Activated CD4-positive, alpha-beta T cell treated with anti-CD3 and anti-CD28 coated beads, Interleukin-2, amount 10 ng/mL, durations not matched to agents 7 days and 5 days (primary cell): ENCODE measurements around the gene ZKSCAN8. TPM values are rescaled to one million over a fixed set of nuclear protein-coding genes. Genes with fewer than 3 reads are reported as not detected.
A peak's percentile ranks its signal among the peaks of the same experiment; 100 is the strongest.

Experiments used
- CTCF ChIA-PET: fragments of 350-600 bp; sonication (Branson Sonifier 250); formaldehyde crosslinking; loops from one replicate; lab custom pipeline; 2021; ENCODE audit warnings: antibody characterized with exemption; lab: Charles Lee
- POLR2A ChIA-PET: fragments of 350-600 bp; sonication (Branson Sonifier 250); formaldehyde crosslinking; loops from one replicate; lab custom pipeline; 2021; ENCODE audit warnings: antibody characterized with exemption; lab: Charles Lee
- DNase-seq: peaks from one replicate; pipeline ENCODE4 v3.0.0-alpha.2; 2020
- H3K27ac Mint-ChIP-seq: one replicate; pipeline ENCODE4 v1.8.0; 2021; ENCODE audit warnings: mild to moderate bottlenecking, moderate library complexity, mixed read lengths
- H3K27me3 Mint-ChIP-seq: one replicate; pipeline ENCODE4 v1.8.0; 2021; ENCODE audit warnings: mixed read lengths
- H3K36me3 Mint-ChIP-seq: one replicate; pipeline ENCODE4 v1.8.0; 2021; ENCODE audit warnings: low read depth, mixed read lengths
- H3K4me1 Mint-ChIP-seq: one replicate; pipeline ENCODE4 v1.8.0; 2021; ENCODE audit warnings: mixed read lengths
- H3K4me3 Mint-ChIP-seq: one replicate; pipeline ENCODE4 v1.8.0; 2021; ENCODE audit warnings: mild to moderate bottlenecking, moderate library complexity, mixed read lengths
- H3K9me3 Mint-ChIP-seq: one replicate; pipeline ENCODE4 v1.8.0; 2021; ENCODE audit warnings: mixed read lengths
- total RNA-seq, 2 experiments: library from RNA; stranded (reverse); gene quantifications; one replicate each; pipeline ENCODE4 v1.2.3, GENCODE V29; 2021

The ZKSCAN8 gene
- total RNA-seq, 2 experiments from 2014 or later: 18.6 to 22.2 TPM

GRCh38 chr6:28124350-28124970, 17.2 kb upstream of the ZKSCAN8 start, which contains the start of gene ZSCAN16:
TSS of gene ZSCAN16 (plus strand) at chr6:28124609. CDS start at chr6:28125444, 835 bp downstream.
- DNase-seq: peak; percentile 73
- H3K27ac Mint-ChIP-seq: peak within 1 kb of the TSS; percentile 95
- H3K4me3 Mint-ChIP-seq: peak within 1 kb of the TSS; percentile 94
- H3K9me3 Mint-ChIP-seq: no peaks in the 10 kb centered on the region
- ChIA-PET POLR2A (interaction anchor here (0.6 to 1.4 kb wide), 2 partner anchors 20 to 251 kb away, joined by 5 read pairs; no protein-coding TSS in a partner anchor), CTCF (interaction anchor here (0.8 to 1.8 kb wide), 5 partner anchors 9 to 236 kb away, joined by 3 to 6 read pairs (median 4); no protein-coding TSS in a partner anchor)
- no peaks in the 10 kb centered on the region for H3K27me3 Mint-ChIP-seq
- peaks cover 38% of the 10 kb centered on the region for H3K36me3 Mint-ChIP-seq
- peaks cover 54% of the 10 kb centered on the region for H3K4me1 Mint-ChIP-seq

GRCh38 chr6:28124971-28125353, 16.7 kb upstream of the ZKSCAN8 start:
- H3K4me1 Mint-ChIP-seq: peaks cover 56% of the 10 kb centered on the region
- DNase-seq: no peak
- H3K4me3 Mint-ChIP-seq: peak overlapping the region; percentile 94
- H3K9me3 Mint-ChIP-seq: no peaks in the 10 kb centered on the region
- no peaks in the 10 kb centered on the region for H3K27me3 Mint-ChIP-seq
- H3K27ac Mint-ChIP-seq: peak overlapping the region; percentile 95
- ChIA-PET CTCF (interaction anchor here (0.8 to 1.8 kb wide), 5 partner anchors 8 to 236 kb away, joined by 3 to 6 read pairs (median 4); no protein-coding TSS in a partner anchor), POLR2A (interaction anchor here (0.5 to 1.4 kb wide), 2 partner anchors 20 to 232 kb away, joined by 3 to 5 read pairs; a partner anchor contains a TSS)
- peaks cover 41% of the 10 kb centered on the region for H3K36me3 Mint-ChIP-seq

DNA sequence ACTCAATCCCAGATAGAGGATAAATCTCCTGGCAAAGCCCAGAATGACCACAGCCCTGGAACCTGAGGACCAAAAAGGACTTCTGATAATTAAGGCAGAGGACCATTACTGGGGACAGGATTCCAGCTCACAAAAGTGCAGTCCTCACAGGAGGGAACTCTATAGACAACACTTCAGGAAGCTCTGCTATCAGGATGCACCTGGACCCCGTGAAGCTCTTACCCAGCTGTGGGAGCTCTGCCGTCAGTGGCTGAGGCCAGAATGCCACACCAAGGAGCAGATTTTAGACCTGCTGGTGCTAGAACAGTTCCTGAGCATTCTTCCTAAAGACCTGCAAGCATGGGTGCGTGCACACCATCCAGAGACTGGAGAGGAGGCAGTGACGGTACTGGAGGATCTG, 16.3 kb upstream of the ZKSCAN8 start:
- H3K4me3 Mint-ChIP-seq: peak overlapping the region; percentile 94
- ChIA-PET POLR2A (interaction anchor here (0.5 kb wide), 1 partner anchor 232 kb away, joined by 3 read pairs; a partner anchor contains a TSS), CTCF (interaction anchor here (1.1 to 1.8 kb wide), 2 partner anchors 20 to 235 kb away, joined by 4 read pairs; no protein-coding TSS in a partner anchor)
- H3K4me1 Mint-ChIP-seq: peaks cover 57% of the 10 kb centered on the region
- peaks cover 41% of the 10 kb centered on the region for H3K36me3 Mint-ChIP-seq
- DNase-seq: no peak
- no peaks in the 10 kb centered on the region for H3K9me3 Mint-ChIP-seq
- H3K27me3 Mint-ChIP-seq: no peaks in the 10 kb centered on the region
- H3K27ac Mint-ChIP-seq: peak overlapping the region; percentile 95

DNA sequence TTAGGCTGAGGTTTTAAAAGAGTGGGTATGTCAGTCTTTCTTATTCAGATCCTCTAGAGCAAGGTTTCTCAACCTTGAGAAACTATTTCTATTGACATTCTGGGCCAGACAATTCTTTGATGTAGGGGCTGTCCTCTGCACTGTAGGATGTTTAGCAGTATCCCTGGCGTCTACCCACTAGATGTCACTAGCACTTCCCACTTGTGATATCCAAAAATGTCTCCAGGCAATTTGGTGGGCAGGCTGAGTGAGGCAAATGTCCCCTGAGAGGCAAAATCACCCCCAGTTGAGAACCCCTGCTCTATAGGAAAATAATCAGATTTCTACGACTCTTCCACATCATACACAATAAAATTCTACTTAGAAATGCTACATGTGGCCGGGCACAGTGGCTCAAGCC, 7.7 kb upstream of the ZKSCAN8 start:
- ChIA-PET POLR2A (no interaction called here), CTCF (interaction anchor here (1.3 kb wide), 1 partner anchor 10 kb away, joined by 6 read pairs; the partner anchor contains the start of gene ZSCAN16)
- H3K4me1 Mint-ChIP-seq: peaks cover 60% of the 10 kb centered on the region
- no peaks in the 10 kb centered on the region for H3K27me3 Mint-ChIP-seq
- peak; percentile 39 for DNase-seq
- H3K36me3 Mint-ChIP-seq: peaks cover 38% of the 10 kb centered on the region
- peak overlapping the region; percentile 21 for H3K27ac Mint-ChIP-seq
- H3K4me3 Mint-ChIP-seq: no peak overlapping the region
- no peaks in the 10 kb centered on the region for H3K9me3 Mint-ChIP-seq

- Mint-ChIP-seq H3K27me3 (no peaks in the 10 kb centered on the region), H3K4me1 (peaks cover 62% of the 10 kb centered on the region), H3K9me3 (no peaks in the 10 kb centered on the region), H3K4me3 (no peak overlapping the region), H3K36me3 (peaks cover 31% of the 10 kb centered on the region), H3K27ac (no peak overlapping the region)
- CTCF ChIA-PET: no interaction called here
- POLR2A ChIA-PET: no interaction called here
- no peak for DNase-seq
Measured at GRCh38 chr6:28134716-28135115, 7.0 kb upstream of the ZKSCAN8 start.

DNA sequence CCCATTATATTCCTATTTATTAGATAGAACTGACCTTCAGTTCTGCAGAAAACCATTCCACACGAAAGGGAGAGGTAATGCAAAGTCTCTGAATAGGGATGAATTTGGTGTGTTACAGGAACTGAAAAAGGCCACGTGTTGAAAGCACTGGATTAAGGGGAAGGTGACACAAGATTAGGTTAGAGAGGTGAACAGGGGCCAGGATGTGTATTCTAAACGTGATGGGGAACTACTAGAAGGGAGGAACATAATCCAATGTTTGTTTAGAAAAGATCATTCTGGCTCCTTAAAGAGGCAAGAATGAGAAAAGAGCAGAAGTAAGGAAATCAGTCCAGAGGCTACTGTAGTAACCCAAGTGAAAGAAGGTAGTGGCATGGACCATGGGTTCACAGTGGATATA, 6.3 kb upstream of the ZKSCAN8 start:
- Mint-ChIP-seq H3K27ac (peak overlapping the region; percentile 99), H3K9me3 (no peaks in the 10 kb centered on the region), H3K27me3 (no peaks in the 10 kb centered on the region), H3K4me3 (peak overlapping the region; percentile 99), H3K36me3 (peaks cover 24% of the 10 kb centered on the region), H3K4me1 (peaks cover 64% of the 10 kb centered on the region)
- no peak for DNase-seq
- ChIA-PET CTCF (no interaction called here), POLR2A (no interaction called here)

DNA sequence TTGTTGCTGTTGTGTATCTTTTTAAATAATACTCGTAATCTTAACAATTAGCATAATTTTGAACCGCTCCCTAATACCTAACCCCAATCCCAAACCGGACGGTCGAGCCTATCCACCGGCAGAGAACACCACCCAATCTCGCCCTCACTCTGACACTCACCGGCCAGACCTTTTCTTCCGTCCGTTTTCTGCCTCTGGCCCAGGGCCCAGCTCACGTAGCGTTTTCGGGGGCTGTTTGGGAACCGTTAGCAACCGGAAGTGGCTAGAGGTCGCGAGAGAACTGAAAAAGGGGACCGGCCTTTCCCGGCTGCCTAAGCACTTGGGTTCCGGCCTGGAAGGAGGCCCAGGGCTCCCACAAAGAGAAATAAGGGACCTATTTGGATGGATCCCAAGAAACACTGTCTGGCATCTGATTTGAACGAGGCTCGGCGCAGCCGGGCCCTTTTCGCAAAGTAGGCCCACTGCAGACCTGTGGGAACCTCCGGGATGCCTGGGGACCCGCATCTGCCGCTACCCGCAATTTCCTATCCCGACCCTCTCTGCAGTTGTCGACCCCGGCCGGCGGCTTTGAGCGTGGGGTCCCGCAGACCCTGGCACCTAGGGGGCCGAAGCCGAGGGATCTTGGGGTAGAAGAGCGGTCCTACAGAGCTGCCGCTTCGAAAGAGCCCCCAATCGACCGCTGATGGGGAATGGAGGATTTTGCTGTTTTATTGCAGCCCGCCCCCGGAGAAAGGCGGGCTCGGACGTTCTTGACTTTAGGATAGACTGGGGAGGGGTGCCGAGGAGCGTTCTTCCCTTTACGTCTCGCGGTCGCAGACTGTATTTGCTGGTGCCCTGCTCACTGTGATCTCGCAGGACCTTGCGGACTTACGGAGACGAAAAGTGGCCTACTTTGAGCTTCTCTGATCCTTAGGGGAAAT, 4.8 kb upstream of the ZKSCAN8 start:
- peak overlapping the region; percentile 99 for H3K27ac Mint-ChIP-seq
- POLR2A ChIA-PET: interaction anchor here (0.6 kb wide), 1 partner anchor 25 kb away, joined by 7 read pairs; no protein-coding TSS in a partner anchor
- CTCF ChIA-PET: interaction anchor here (0.6 to 1.8 kb wide), 3 partner anchors 127 to 293 kb away, joined by 3 to 5 read pairs (median 5); no protein-coding TSS in a partner anchor
- no peaks in the 10 kb centered on the region for H3K27me3 Mint-ChIP-seq
- peak; percentile 76 for DNase-seq
- peak overlapping the region; percentile 99 for H3K4me3 Mint-ChIP-seq
- peaks cover 71% of the 10 kb centered on the region for H3K4me1 Mint-ChIP-seq
- peaks cover 18% of the 10 kb centered on the region for H3K36me3 Mint-ChIP-seq
- no peaks in the 10 kb centered on the region for H3K9me3 Mint-ChIP-seq

DNA sequence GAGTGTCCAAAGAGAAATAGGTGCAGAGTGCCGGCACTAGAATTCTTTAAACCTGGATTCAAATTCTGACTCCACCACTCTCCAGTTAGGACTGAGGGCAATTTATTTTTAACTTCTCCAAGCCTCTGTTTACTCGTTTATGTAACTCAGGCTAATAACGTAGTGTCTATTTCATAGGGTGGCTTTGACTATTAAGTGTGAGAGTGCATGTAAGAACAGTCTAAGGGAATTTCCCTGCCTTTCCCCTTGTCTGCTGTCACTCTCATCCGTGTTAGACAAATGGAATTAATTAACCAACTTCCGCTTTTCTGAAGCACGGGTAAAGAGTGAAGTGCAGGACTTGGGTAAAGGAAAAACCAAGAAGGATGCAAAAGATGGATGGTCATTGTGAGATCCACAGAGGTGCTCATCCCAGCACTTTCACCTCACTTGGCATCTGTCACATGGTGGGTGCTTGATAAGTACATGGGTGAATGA, 4.1 kb upstream of the ZKSCAN8 start:
- Mint-ChIP-seq H3K36me3 (peaks cover 18% of the 10 kb centered on the region), H3K4me3 (peak overlapping the region; percentile 99), H3K27ac (peak overlapping the region; percentile 99), H3K27me3 (no peaks in the 10 kb centered on the region), H3K4me1 (peaks cover 76% of the 10 kb centered on the region), H3K9me3 (no peaks in the 10 kb centered on the region)
- CTCF ChIA-PET: interaction anchor here (1.7 to 1.8 kb wide), 2 partner anchors 13 to 219 kb away, joined by 4 to 5 read pairs; partner anchors contain the start of gene ZSCAN16
- POLR2A ChIA-PET: no interaction called here
- DNase-seq: peak; percentile 16

- H3K4me1 Mint-ChIP-seq: peaks cover 71% of the 10 kb centered on the region
- peak; percentile 20 for DNase-seq
- H3K4me3 Mint-ChIP-seq: peak overlapping the region; percentile 98
- no peaks in the 10 kb centered on the region for H3K9me3 Mint-ChIP-seq
- peak overlapping the region; percentile 92 for H3K27ac Mint-ChIP-seq
- peaks cover 15% of the 10 kb centered on the region for H3K36me3 Mint-ChIP-seq
- no peaks in the 10 kb centered on the region for H3K27me3 Mint-ChIP-seq
- POLR2A ChIA-PET: interaction anchor here (0.7 kb wide), 1 partner anchor 246 kb away, joined by 3 read pairs; no protein-coding TSS in a partner anchor
- CTCF ChIA-PET: interaction anchor here (1.0 to 4.5 kb wide), 6 partner anchors 14 to 216 kb away, joined by 3 to 15 read pairs (median 3); partner anchors contain the start of genes ZSCAN16 and ZSCAN26
Measured at GRCh38 chr6:28139860-28140543, 1.7 kb upstream of the ZKSCAN8 start.

DNA sequence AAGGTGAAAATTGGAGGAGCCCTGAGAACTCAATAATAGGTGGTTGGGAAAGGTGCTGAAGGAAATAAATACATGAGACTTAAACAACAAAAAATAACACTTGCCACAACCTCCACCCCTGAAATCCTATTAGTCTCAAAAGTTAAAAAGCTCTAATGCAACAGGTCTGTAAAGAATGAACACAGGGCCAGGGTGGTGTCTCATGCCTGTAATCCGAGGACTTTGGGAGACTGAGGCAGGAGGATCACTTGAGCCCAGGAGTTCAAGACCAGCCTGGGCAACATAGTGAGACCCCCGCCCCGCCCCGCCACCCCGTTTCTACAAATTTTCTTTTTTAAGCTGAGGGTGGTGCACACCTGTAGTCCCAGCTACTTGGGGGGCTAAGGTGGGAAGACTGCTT, 1.1 kb upstream of the ZKSCAN8 start:
- CTCF ChIA-PET: interaction anchor here (0.6 to 4.5 kb wide), 8 partner anchors 13 to 800 kb away, joined by 3 to 15 read pairs (median 3); partner anchors contain the start of genes ZSCAN16 and ZSCAN26
- POLR2A ChIA-PET: interaction anchor here (0.6 to 1.6 kb wide), 2 partner anchors 10 to 126 kb away, joined by 6 to 14 read pairs; partner anchors contain the start of gene ZSCAN26
- no peak for DNase-seq
- Mint-ChIP-seq H3K27me3 (no peaks in the 10 kb centered on the region), H3K9me3 (no peaks in the 10 kb centered on the region), H3K4me1 (peaks cover 72% of the 10 kb centered on the region), H3K4me3 (peak overlapping the region; percentile 98), H3K27ac (peak overlapping the region; percentile 92), H3K36me3 (peaks cover 21% of the 10 kb centered on the region)

GRCh38 chr6:28142446-28142845, 763 bp downstream of the ZKSCAN8 start:
- Mint-ChIP-seq H3K27me3 (no peaks in the 10 kb centered on the region), H3K4me3 (peak overlapping the region; percentile 98), H3K9me3 (no peaks in the 10 kb centered on the region), H3K4me1 (peaks cover 63% of the 10 kb centered on the region), H3K36me3 (peaks cover 27% of the 10 kb centered on the region), H3K27ac (peak overlapping the region; percentile 96)
- no peak for DNase-seq
- CTCF ChIA-PET: interaction anchor here (1.0 to 4.5 kb wide), 3 partner anchors 11 to 213 kb away, joined by 3 to 15 read pairs (median 9); no protein-coding TSS in a partner anchor
- POLR2A ChIA-PET: no interaction called here
